ENCODE results near the gene DPEP1.

GRCh38 chr16:89613231-89613953, at the start of gene DPEP1:
- TF ChIP-seq CTCF (IDR thresholded peaks at IDR 0.05): no peak
- TF ChIP-seq EZH2 (IDR thresholded peaks at IDR 0.05; ENCODE audit: borderline replicate concordance, insufficient read depth, low read depth, low read length, poor library complexity, severe bottlenecking): no peak
